Caco-2 (cell line): ENCODE measurements around the gene NRSN2. TPM values are rescaled to one million over a fixed set of nuclear protein-coding genes. Genes with fewer than 3 reads are reported as not detected.
A peak's percentile ranks its signal among the peaks of the same experiment; 100 is the strongest.

Experiments used
- BruUV-seq: library from RNA; stranded (reverse); fragments of 400-500 nt; replicated peaks from 2 replicates; lab custom pipeline; 2021; lab: Mats Ljungman, UMichigan
- CTCF ChIA-PET: fragments of 300-600 bp; sonication (Branson Sonifier 250); formaldehyde crosslinking; loops from one replicate; lab custom pipeline; 2022; ENCODE audit warnings: antibody characterized with exemption; lab: Charles Lee
- POLR2A ChIA-PET: fragments of 300-600 bp; sonication (Branson Sonifier 250); formaldehyde crosslinking; loops from one replicate; lab custom pipeline; 2022; ENCODE audit warnings: antibody characterized with exemption; lab: Charles Lee
- DNase-seq, 2 experiments: peaks; one replicate each; pipeline versions ENCODE4 v3.0.0 to v3.0.0-alpha.2; 2020 to 2022
- H3K27me3 ChIP-seq: replicated peaks from 2 replicates; pipeline ENCODE4 v1.6.0; 2011; ENCODE audit warnings: low read length; ENCODE audit not compliant: control insufficient read depth, insufficient read depth
- H3K36me3 ChIP-seq: 2 replicates; pipeline ENCODE4 v1.5.1; 2011; ENCODE audit warnings: low read length; ENCODE audit not compliant: control insufficient read depth, insufficient read depth
- H3K4me1 ChIP-seq: fragments of 250-450 bp; sonication (Bioruptor Pico); 2 replicates; pipeline ENCODE4 v1.5.1; 2020; ENCODE audit warnings: mild to moderate bottlenecking
- H3K4me3 ChIP-seq: 2 replicates; pipeline ENCODE4 v1.5.1; 2011; ENCODE audit warnings: low read depth, mild to moderate bottlenecking, control low read depth, low read length
- H3K9me3 ChIP-seq: fragments of 250-450 bp; sonication (Bioruptor Pico); 2 replicates; pipeline ENCODE4 v1.5.1; 2020; ENCODE audit warnings: mild to moderate bottlenecking, moderate library complexity
- H3K27ac Mint-ChIP-seq: one replicate; pipeline ENCODE4 v1.8.0; 2022; ENCODE audit warnings: mixed read lengths; ENCODE audit not compliant: unreplicated experiment
- H3K27me3 Mint-ChIP-seq: one replicate; pipeline ENCODE4 v1.8.0; 2022; ENCODE audit warnings: mixed read lengths; ENCODE audit not compliant: insufficient read depth, unreplicated experiment
- H3K36me3 Mint-ChIP-seq: one replicate; pipeline ENCODE4 v1.8.0; 2022; ENCODE audit warnings: mild to moderate bottlenecking, mixed read lengths; ENCODE audit not compliant: insufficient read depth, unreplicated experiment
- H3K4me1 Mint-ChIP-seq: one replicate; pipeline ENCODE4 v1.8.0; 2022; ENCODE audit warnings: low read depth, mixed read lengths; ENCODE audit not compliant: unreplicated experiment
- H3K4me3 Mint-ChIP-seq: one replicate; pipeline ENCODE4 v1.8.0; 2022; ENCODE audit warnings: mild to moderate bottlenecking, moderate library complexity, mixed read lengths; ENCODE audit not compliant: unreplicated experiment
- H3K9me3 Mint-ChIP-seq: one replicate; pipeline ENCODE4 v1.8.0; 2022; ENCODE audit warnings: mixed read lengths; ENCODE audit not compliant: unreplicated experiment
- intact Hi-C: fragments of 100-400 bp; cut with micrococcal nuclease; formaldehyde crosslinking; loops from one replicate; pipeline ENCODE4 v1.10.0; 2022; ENCODE audit not compliant: unreplicated experiment
- total RNA-seq: library from RNA; stranded (reverse); gene quantifications from 2 replicates; pipeline ENCODE4 v1.2.3, GENCODE V29; 2022
- TF ChIP-seq, protein P1 (sequence below), 2 experiments: fragments of 200-600 bp in 1 of 2; IDR thresholded peaks; 1 replicate in 1 of 2; 2 replicates in 1 of 2; pipeline versions ENCODE4 v1.5.1 to v1.8.0; 2011 to 2022; ENCODE audit warnings: antibody characterized with exemption in 1 of 2, control low read depth in 1 of 2, inconsistent platforms in 1 of 2, low read depth in 1 of 2, low read length in 1 of 2, mild to moderate bottlenecking in 1 of 2, moderate library complexity in 1 of 2; ENCODE audit not compliant: insufficient read depth in 1 of 2, severe bottlenecking in 1 of 2, unreplicated experiment in 1 of 2

NRSN2 gene
- total RNA-seq, 1 experiment from 2014 or later: 27.5 TPM

DNA sequence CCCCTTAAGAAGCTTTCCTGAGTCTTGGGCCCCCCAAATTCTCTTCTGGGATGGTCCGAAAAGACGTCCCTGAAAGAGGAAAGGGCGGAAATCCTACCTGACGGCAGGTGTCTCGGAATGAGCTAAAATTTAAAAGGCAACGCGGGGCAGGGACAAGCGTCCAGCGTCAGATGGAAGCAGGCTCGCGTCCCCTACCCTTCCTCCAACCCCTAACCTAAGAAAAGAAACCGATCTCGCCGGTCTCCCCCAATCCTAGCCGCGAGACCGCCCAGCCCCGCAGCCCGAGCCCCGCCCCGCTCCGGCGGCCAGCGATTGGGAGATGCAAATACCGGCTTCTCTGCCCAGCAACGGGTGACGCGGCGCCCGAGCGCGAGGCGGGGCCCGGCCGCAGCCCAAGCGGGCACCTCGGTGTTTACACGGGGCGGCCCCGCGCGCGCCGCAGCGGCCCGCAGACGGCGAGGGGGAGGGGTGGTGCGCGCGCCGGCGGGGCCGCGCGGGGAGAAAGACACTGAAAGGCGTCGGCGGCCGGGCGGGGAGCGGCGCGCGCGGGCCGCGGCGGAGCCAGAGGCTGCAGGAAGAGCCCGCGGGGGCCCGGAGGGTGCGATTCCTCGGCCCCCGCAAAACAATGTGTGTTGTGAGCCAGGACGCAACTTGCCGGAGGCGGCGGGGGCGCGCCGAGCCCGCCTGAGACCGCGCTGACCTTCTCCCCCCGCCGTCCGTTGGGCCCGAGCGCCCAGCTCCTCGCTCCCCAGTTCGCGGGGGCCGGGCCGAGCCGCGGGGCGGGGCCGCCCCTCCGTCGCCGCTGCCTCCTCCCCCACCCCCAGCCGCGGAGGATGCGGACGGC, 21.6 kb upstream of the NRSN2 start, which contains the start of gene SOX12:
Gene SOX12 (plus strand): TSS at position 508 of the 844 bp plus-strand sequence. CDS start 373 bp downstream, outside the sequence.
- intact Hi-C loops: loop anchor here (1.0 kb wide), 1 partner anchor 28 kb away; the partner anchor contains the start of gene ZCCHC3
- TF ChIP-seq, protein P1, sequence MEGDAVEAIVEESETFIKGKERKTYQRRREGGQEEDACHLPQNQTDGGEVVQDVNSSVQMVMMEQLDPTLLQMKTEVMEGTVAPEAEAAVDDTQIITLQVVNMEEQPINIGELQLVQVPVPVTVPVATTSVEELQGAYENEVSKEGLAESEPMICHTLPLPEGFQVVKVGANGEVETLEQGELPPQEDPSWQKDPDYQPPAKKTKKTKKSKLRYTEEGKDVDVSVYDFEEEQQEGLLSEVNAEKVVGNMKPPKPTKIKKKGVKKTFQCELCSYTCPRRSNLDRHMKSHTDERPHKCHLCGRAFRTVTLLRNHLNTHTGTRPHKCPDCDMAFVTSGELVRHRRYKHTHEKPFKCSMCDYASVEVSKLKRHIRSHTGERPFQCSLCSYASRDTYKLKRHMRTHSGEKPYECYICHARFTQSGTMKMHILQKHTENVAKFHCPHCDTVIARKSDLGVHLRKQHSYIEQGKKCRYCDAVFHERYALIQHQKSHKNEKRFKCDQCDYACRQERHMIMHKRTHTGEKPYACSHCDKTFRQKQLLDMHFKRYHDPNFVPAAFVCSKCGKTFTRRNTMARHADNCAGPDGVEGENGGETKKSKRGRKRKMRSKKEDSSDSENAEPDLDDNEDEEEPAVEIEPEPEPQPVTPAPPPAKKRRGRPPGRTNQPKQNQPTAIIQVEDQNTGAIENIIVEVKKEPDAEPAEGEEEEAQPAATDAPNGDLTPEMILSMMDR (IDR thresholded peaks at IDR 0.05; ENCODE audit: insufficient read depth in 1 of 2, low read depth in 1 of 2, low read length in 1 of 2, severe bottlenecking in 1 of 2, unreplicated experiment in 1 of 2): no peak
- Histone ChIP-seq H3K9me3 (no peaks in the 10 kb centered on the region), H3K4me1 (0 out of 2 replicates have a peak, but pooled peaks cover 10% of the 10 kb centered on the region), H3K36me3 (no peaks in the 10 kb centered on the region), H3K4me3 (peak within 1 kb of the TSS; percentile 59), H3K27me3 (no peaks in the 10 kb centered on the region)
- BruUV-seq: no TSS peak
- CTCF ChIA-PET: interaction anchor here (1.3 kb wide), 2 partner anchors 59 to 106 kb away, joined by 3 to 4 read pairs; no protein-coding TSS in a partner anchor
- POLR2A ChIA-PET: interaction anchor here (0.5 to 3.1 kb wide), 5 partner anchors 11 to 56 kb away, joined by 5 to 14 read pairs (median 9); partner anchors contain the start of genes NRSN2, TRIB3 and ZCCHC3
- Mint-ChIP-seq H3K27ac (peak within 1 kb of the TSS; percentile 87), H3K4me1 (peaks cover 8% of the 10 kb centered on the region), H3K4me3 (peak within 1 kb of the TSS; percentile 94), H3K27me3 (peaks cover 4% of the 10 kb centered on the region), H3K36me3 (peaks cover 46% of the 10 kb centered on the region), H3K9me3 (no peaks in the 10 kb centered on the region)
- peak; percentile 97 to 99 for DNase-seq

DNA sequence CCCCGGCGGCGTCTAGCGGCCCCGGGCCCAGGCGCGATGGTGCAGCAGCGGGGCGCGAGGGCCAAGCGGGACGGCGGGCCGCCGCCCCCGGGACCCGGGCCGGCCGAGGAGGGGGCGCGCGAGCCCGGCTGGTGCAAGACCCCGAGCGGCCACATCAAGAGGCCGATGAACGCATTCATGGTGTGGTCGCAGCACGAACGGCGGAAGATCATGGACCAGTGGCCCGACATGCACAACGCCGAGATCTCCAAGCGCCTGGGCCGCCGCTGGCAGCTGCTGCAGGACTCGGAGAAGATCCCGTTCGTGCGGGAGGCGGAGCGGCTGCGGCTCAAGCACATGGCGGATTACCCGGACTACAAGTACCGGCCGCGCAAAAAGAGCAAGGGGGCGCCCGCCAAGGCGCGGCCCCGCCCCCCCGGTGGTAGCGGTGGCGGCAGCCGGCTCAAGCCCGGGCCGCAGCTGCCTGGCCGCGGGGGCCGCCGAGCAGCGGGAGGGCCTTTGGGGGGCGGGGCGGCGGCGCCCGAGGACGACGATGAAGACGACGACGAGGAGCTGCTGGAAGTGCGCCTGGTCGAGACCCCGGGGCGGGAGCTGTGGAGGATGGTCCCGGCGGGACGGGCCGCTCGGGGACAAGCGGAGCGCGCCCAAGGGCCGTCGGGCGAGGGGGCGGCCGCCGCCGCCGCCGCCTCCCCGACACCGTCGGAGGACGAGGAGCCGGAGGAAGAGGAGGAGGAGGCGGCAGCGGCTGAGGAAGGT, 20.8 kb upstream of the NRSN2 start:
- Mint-ChIP-seq H3K4me3 (peak overlapping the region; percentile 94), H3K27ac (peak overlapping the region; percentile 48), H3K27me3 (peaks cover 4% of the 10 kb centered on the region), H3K4me1 (peaks cover 8% of the 10 kb centered on the region), H3K9me3 (no peaks in the 10 kb centered on the region), H3K36me3 (peaks cover 46% of the 10 kb centered on the region)
- ChIA-PET POLR2A (interaction anchor here (0.6 to 3.1 kb wide), 2 partner anchors 21 to 51 kb away, joined by 9 to 14 read pairs; partner anchors contain the start of gene NRSN2), CTCF (interaction anchor here (1.3 kb wide), 1 partner anchor 60 kb away, joined by 3 read pairs; no protein-coding TSS in a partner anchor)
- Histone ChIP-seq H3K27me3 (no peaks in the 10 kb centered on the region), H3K4me3 (peak overlapping the region; percentile 59), H3K9me3 (no peaks in the 10 kb centered on the region), H3K36me3 (no peaks in the 10 kb centered on the region), H3K4me1 (0 out of 2 replicates have a peak, but pooled peaks cover 10% of the 10 kb centered on the region)
- peak; percentile 72 to 73 for DNase-seq
- TF ChIP-seq, protein P1 (IDR thresholded peaks at IDR 0.05; ENCODE audit: insufficient read depth in 1 of 2, low read depth in 1 of 2, low read length in 1 of 2, severe bottlenecking in 1 of 2, unreplicated experiment in 1 of 2): no peak
- intact Hi-C loops: loop anchor here (1.0 kb wide), 1 partner anchor 29 kb away; the partner anchor contains the start of gene ZCCHC3
- no TSS peak for BruUV-seq
